ENCODE results near the gene SIRPA.

Gene SIRPA

DNA sequence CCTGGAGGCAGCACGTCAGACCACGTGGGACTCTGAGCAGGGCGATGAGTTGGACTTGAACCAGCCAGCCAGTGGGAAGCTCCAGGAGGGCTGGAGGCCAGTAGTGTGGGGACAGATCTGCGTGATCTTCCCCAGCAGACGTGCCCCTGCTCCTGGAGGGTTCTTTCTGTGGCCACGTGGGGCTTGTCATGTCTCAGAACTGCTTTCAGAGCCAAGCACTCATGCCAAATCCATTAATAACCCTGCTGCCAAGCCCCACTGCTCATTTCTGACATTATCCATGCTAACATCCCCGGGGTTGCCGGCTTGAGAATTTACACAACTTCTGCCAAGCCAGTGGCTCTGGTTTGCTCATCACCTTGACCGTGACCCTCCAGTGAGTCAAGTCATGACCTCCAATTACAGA, 38.3 kb downstream of the SIRPA start:
- TF ChIP-seq, protein P1, sequence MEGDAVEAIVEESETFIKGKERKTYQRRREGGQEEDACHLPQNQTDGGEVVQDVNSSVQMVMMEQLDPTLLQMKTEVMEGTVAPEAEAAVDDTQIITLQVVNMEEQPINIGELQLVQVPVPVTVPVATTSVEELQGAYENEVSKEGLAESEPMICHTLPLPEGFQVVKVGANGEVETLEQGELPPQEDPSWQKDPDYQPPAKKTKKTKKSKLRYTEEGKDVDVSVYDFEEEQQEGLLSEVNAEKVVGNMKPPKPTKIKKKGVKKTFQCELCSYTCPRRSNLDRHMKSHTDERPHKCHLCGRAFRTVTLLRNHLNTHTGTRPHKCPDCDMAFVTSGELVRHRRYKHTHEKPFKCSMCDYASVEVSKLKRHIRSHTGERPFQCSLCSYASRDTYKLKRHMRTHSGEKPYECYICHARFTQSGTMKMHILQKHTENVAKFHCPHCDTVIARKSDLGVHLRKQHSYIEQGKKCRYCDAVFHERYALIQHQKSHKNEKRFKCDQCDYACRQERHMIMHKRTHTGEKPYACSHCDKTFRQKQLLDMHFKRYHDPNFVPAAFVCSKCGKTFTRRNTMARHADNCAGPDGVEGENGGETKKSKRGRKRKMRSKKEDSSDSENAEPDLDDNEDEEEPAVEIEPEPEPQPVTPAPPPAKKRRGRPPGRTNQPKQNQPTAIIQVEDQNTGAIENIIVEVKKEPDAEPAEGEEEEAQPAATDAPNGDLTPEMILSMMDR (IDR thresholded peaks at IDR 0.05) = no peak
- no peak overlapping the region for H3K9ac ChIP-seq
- H2AFZ ChIP-seq = no peak overlapping the region
- H3K27me3 ChIP-seq (ENCODE audit: control insufficient read depth, insufficient read depth, low read length) = no peaks in the 10 kb centered on the region
- no peak overlapping the region for H3K4me3 ChIP-seq (ENCODE audit: low read depth, low read length)
- H3K9me3 ChIP-seq (ENCODE audit: control insufficient read depth, low read length) = no peaks in the 10 kb centered on the region
- H3K4me1 ChIP-seq = no peaks in the 10 kb centered on the region
- no peak overlapping the region for H3K27ac ChIP-seq
- H3K4me2 ChIP-seq (ENCODE audit: low read length) = no peak overlapping the region
- no peaks in the 10 kb centered on the region for H3K36me3 ChIP-seq (ENCODE audit: control insufficient read depth, insufficient read depth, low read length)
- no peaks in the 10 kb centered on the region for H3K79me2 ChIP-seq

DNA sequence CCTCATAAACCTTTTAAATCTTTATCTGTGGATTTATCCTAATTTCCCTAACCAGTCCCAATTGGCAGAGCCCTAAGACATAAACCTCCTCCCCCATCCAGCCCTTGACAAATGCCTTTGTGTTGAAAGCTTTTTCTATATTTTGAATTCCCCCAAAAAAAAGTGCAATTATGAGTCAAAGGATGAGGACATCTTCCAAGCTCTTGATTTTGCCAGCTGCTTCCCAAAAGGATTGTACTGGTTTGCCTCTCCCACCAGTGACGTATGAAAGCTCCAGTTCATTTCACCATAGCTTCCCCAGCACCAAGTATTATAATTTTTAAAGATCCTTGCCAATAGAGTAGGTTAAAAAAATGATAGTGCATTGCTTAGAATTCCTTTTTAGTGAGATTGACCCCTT, 38.9 kb downstream of the SIRPA start:
- Histone ChIP-seq H3K4me2 (ENCODE audit: low read length) (no peak overlapping the region), H3K9me3 (ENCODE audit: control insufficient read depth, low read length) (no peaks in the 10 kb centered on the region), H3K79me2 (no peaks in the 10 kb centered on the region), H3K27me3 (ENCODE audit: control insufficient read depth, insufficient read depth, low read length) (no peaks in the 10 kb centered on the region), H3K4me1 (no peaks in the 10 kb centered on the region), H3K27ac (no peak overlapping the region), H3K36me3 (ENCODE audit: control insufficient read depth, insufficient read depth, low read length) (no peaks in the 10 kb centered on the region), H3K9ac (no peak overlapping the region), H2AFZ (no peak overlapping the region), H3K4me3 (ENCODE audit: low read depth, low read length) (no peak overlapping the region)
- TF ChIP-seq, protein P1 (IDR thresholded peaks at IDR 0.05) = no peak

DNA sequence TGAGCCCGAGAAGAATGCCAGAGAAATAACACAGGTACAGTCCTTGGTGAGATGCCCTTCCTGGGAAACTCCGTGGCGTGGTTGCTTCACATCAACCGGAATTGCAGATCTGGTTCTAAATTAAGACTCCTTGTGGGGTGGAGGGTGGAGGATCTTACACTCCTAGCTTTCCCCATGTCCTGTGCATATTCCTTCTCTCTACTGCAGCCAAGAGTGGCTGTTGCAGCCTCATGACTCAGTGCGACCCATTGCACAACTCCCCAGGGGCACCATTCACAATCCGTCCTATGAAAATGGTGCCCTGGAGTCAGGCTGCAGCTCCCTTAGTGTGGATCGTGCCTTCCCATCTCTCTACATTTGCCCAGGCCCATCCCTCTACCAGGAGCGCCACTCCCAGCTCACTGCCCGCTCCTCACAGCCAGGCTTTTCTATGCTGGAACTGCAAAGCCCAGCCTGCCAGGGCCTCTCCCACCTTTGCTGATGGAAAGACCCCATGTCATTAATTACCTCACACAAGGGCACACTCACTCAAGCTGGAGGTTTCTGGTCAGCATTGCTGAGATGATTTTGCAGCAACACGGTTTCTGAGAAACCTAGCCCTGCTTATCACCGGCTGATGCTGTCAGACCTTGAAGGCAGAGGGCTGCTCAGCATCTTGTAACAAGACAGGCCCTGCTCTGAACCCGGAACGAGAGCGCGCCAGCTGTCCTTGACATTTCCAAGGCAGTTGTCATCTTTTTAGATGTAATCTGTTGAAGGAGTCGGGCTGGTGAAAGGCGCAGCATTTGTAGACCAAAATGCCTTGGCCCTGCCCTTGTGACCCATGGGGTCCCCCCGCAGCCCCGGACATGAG, 39.7 kb downstream of the SIRPA start:
- Histone ChIP-seq H2AFZ (no peak overlapping the region), H3K36me3 (ENCODE audit: control insufficient read depth, insufficient read depth, low read length) (no peaks in the 10 kb centered on the region), H3K4me3 (ENCODE audit: low read depth, low read length) (no peak overlapping the region), H3K27me3 (ENCODE audit: control insufficient read depth, insufficient read depth, low read length) (no peaks in the 10 kb centered on the region), H3K9me3 (ENCODE audit: control insufficient read depth, low read length) (no peaks in the 10 kb centered on the region), H3K4me1 (no peaks in the 10 kb centered on the region), H3K9ac (no peak overlapping the region), H3K4me2 (ENCODE audit: low read length) (no peak overlapping the region), H3K79me2 (no peaks in the 10 kb centered on the region), H3K27ac (no peak overlapping the region)
- TF ChIP-seq, protein P1 (IDR thresholded peaks at IDR 0.05) = no peak

DNA sequence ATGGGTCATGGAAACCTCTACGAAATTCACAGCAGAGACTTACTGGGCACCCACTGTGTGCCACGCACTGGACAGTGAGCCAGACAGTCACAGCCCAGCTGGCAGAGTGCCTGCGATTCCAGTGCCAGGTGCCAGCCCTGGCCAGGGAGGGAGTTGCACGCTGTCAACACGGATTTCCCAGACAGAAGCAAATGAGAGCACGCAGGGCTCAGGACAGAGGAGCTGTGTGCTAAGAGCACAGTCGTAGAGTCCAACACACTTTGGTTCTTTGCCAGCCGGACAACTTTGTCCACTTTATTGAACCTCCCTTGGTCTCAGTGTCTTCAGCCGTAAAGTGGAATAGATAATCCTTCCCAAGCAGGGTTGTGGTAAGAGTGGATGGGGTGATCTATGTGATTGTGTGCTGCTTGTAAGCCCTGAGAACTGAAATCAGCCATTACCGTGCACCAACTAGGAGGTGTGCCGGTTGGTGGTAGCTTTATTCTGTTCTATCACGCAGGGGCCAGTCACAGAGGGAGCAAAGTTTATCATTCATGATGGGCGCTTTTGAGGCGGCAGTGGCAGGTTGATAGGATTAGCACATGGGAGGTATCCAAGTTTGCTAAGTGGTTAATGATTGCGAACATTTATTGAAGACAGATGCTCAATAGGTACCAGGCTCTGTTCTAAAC, 40.6 kb downstream of the SIRPA start:
- Histone ChIP-seq H3K36me3 (ENCODE audit: control insufficient read depth, insufficient read depth, low read length) (no peaks in the 10 kb centered on the region), H3K27ac (no peak overlapping the region), H3K9ac (no peak overlapping the region), H3K4me1 (no peaks in the 10 kb centered on the region), H3K79me2 (no peaks in the 10 kb centered on the region), H3K4me2 (ENCODE audit: low read length) (no peak overlapping the region), H3K27me3 (ENCODE audit: control insufficient read depth, insufficient read depth, low read length) (no peaks in the 10 kb centered on the region), H3K9me3 (ENCODE audit: control insufficient read depth, low read length) (no peaks in the 10 kb centered on the region), H3K4me3 (ENCODE audit: low read depth, low read length) (no peak overlapping the region), H2AFZ (no peak overlapping the region)
- TF ChIP-seq, protein P1 (IDR thresholded peaks at IDR 0.05) = no peak

Measured in parathyroid adenoma (tissue), 2 donors.